Ishikawa (cell line): ENCODE data around the gene SPINK4.

Source experiments
- CEBPB ChIP-seq: IDR thresholded peaks from 2 replicates; pipeline ENCODE4 v1.6.1; 2012
- CREB1 ChIP-seq: IDR thresholded peaks from 2 replicates; pipeline ENCODE4 v1.6.1; 2012; ENCODE audit warnings: low read depth
- EGR1 ChIP-seq: IDR thresholded peaks from 2 replicates; pipeline ENCODE4 v1.6.1; 2012
- EP300 ChIP-seq: IDR thresholded peaks from 2 replicates; pipeline ENCODE4 v1.6.1; 2012; ENCODE audit warnings: borderline replicate concordance
- FOXM1 ChIP-seq: IDR thresholded peaks from 2 replicates; pipeline ENCODE4 v1.6.1; 2012; ENCODE audit warnings: low read depth, borderline replicate concordance
- NFIC ChIP-seq: IDR thresholded peaks from 2 replicates; pipeline ENCODE4 v1.6.1; 2012
- RAD21 ChIP-seq: IDR thresholded peaks from 2 replicates; pipeline ENCODE4 v1.6.1; 2012; ENCODE audit warnings: low read depth
- TAF1 ChIP-seq: IDR thresholded peaks from 2 replicates; pipeline ENCODE4 v1.6.1; 2012; ENCODE audit warnings: low read depth, mild to moderate bottlenecking
- TCF12 ChIP-seq: IDR thresholded peaks from 2 replicates; pipeline ENCODE4 v1.6.1; 2012; ENCODE audit warnings: low read depth
- TEAD4 ChIP-seq: IDR thresholded peaks from 2 replicates; pipeline ENCODE4 v1.6.1; 2012
- YY1 ChIP-seq: IDR thresholded peaks from 2 replicates; pipeline ENCODE4 v1.6.1; 2012; ENCODE audit warnings: low read depth
- ZBTB7A ChIP-seq: IDR thresholded peaks from 2 replicates; pipeline ENCODE4 v1.6.1; 2012; ENCODE audit warnings: low read depth
- TF ChIP-seq, protein P1 (sequence below): IDR thresholded peaks from 2 replicates; pipeline ENCODE4 v1.6.1; 2012; ENCODE audit warnings: low read depth, mild to moderate bottlenecking
- TF ChIP-seq, protein P2 (sequence below): IDR thresholded peaks from 2 replicates; pipeline ENCODE4 v1.6.1; 2012
- TF ChIP-seq, protein P3 (sequence below): IDR thresholded peaks from 2 replicates; pipeline ENCODE4 v1.6.1; 2012

Gene SPINK4

DNA sequence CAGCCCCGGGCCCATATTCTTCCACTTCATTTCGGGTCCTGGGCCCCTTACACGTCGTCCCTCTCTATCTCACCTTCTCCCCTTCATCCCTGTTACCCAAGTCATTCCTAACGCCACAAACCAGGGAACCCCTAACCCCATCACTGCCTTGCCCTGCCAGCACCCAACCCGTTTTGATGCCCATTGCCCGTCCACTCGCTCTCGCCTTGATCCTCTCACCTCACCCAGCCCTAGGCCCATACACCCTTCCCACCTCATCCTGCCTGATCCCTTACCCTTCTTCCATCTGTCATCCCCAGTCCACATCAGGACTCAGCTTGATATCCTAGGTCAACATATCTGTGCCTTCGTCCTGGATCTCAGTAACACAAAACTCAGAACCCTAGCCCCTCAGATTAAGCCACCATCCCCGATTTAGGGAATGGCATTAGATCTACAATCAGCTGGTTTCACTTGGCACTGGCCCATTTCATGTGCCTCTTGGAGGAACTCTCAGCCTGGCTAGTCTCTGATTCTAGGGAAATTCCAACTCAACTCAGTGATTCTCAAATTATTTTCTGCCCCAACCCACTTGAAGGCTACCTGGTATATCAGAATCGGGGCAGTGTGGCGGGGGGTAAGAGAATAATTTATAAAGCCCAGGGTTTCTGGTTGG lies 25.4 kb downstream of the SPINK4 start:
- TF ChIP-seq, protein P1, sequence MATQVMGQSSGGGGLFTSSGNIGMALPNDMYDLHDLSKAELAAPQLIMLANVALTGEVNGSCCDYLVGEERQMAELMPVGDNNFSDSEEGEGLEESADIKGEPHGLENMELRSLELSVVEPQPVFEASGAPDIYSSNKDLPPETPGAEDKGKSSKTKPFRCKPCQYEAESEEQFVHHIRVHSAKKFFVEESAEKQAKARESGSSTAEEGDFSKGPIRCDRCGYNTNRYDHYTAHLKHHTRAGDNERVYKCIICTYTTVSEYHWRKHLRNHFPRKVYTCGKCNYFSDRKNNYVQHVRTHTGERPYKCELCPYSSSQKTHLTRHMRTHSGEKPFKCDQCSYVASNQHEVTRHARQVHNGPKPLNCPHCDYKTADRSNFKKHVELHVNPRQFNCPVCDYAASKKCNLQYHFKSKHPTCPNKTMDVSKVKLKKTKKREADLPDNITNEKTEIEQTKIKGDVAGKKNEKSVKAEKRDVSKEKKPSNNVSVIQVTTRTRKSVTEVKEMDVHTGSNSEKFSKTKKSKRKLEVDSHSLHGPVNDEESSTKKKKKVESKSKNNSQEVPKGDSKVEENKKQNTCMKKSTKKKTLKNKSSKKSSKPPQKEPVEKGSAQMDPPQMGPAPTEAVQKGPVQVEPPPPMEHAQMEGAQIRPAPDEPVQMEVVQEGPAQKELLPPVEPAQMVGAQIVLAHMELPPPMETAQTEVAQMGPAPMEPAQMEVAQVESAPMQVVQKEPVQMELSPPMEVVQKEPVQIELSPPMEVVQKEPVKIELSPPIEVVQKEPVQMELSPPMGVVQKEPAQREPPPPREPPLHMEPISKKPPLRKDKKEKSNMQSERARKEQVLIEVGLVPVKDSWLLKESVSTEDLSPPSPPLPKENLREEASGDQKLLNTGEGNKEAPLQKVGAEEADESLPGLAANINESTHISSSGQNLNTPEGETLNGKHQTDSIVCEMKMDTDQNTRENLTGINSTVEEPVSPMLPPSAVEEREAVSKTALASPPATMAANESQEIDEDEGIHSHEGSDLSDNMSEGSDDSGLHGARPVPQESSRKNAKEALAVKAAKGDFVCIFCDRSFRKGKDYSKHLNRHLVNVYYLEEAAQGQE: no peak
- TF ChIP-seq RAD21 (no peak), ZBTB7A (no peak), YY1 (no peak), EP300 (no peak), TCF12 (no peak)

DNA sequence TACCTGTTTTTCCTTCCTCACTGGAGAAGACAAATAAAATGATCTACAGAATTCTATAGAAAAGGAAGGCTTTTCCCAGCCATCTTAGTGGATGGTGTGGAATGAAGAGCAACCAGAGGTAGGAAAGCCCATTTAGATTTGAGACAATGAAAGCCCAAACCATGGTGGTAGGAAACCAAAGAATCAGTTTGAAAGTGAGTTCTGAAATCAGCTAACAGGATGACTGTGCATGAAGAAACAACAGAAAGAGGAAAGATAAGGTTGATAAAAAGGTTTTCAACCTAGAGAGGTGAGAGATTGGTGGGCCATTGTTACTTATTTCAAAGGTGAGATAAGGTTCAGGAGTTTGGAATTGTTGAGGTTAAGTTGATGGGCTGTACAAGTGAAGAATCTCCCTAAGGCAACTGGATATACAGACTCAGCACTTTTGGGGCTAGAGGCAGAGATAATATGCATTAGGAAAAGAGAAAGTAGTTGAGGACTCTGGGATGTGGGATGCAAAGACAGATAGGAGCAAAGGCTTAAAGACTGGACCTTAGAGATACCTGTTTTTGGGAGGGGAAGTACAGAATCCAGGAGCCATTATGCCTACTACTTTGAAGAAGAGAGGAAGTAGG lies 27.3 kb downstream of the SPINK4 start:
- no peak for TF ChIP-seq TCF12
- TF ChIP-seq ZBTB7A: no peak
- no peak for TF ChIP-seq EGR1
- no peak for TF ChIP-seq TEAD4
- TF ChIP-seq YY1: no peak
- no peak for TF ChIP-seq FOXM1
- TF ChIP-seq CEBPB: no peak
- TF ChIP-seq EP300: no peak
- TF ChIP-seq RAD21: no peak
- TF ChIP-seq CREB1: no peak
- TF ChIP-seq NFIC: no peak
- TF ChIP-seq, protein P2, sequence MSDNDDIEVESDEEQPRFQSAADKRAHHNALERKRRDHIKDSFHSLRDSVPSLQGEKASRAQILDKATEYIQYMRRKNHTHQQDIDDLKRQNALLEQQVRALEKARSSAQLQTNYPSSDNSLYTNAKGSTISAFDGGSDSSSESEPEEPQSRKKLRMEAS: no peak
- TF ChIP-seq TAF1: no peak

DNA sequence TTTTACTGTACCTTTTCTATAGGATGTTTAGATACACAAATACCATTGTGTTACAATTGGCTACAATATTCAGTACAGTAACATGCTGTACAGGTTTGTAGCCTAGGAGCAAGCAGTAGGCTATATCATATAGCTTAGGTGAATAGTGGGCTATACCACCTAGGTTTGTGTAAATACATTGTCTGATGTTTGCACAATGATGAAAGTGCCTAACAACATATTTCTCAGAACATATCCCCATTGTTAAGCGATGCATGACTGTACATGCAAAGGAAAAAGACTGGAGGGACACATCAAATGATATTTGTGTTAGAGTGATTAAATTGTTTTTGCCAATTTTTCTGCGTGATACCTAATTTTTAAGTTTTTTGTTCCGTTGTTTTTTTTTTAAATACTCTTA lies 30.2 kb downstream of the SPINK4 start:
- no peak for TF ChIP-seq ZBTB7A
- TF ChIP-seq EGR1: no peak
- TF ChIP-seq RAD21: no peak
- TF ChIP-seq CREB1: no peak
- TF ChIP-seq FOXM1: no peak
- TF ChIP-seq CEBPB: no peak
- no peak for TF ChIP-seq NFIC
- TF ChIP-seq, protein P1: no peak

DNA sequence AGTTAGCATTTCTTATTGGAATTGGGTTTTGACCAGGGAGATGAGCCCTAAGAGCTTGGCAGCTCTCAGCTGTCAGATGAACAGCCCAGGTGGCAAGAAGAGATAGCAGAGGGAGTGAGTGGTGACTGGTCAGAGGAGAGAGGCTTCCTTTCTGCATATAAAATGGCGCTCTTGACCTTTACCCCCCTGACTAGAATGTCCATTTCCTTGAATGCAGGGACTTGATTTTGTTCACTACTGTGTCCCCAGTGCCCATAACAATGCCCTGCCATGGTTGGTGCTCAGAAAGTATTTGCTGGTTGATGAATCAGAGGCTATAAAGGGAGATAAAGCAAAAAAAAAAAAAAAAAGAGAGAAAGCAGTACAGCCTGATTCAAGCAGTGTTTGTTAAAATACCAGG lies 32.1 kb downstream of the SPINK4 start:
- TF ChIP-seq EGR1 (no peak), TEAD4 (no peak), TCF12 (no peak), ZBTB7A (no peak), TAF1 (no peak), YY1 (peak; percentile 37; the same call in 1 of the 2 replicates)
- TF ChIP-seq, protein P3, sequence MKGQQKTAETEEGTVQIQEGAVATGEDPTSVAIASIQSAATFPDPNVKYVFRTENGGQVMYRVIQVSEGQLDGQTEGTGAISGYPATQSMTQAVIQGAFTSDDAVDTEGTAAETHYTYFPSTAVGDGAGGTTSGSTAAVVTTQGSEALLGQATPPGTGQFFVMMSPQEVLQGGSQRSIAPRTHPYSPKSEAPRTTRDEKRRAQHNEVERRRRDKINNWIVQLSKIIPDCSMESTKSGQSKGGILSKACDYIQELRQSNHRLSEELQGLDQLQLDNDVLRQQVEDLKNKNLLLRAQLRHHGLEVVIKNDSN: no peak
- TF ChIP-seq, protein P2: no peak

DNA sequence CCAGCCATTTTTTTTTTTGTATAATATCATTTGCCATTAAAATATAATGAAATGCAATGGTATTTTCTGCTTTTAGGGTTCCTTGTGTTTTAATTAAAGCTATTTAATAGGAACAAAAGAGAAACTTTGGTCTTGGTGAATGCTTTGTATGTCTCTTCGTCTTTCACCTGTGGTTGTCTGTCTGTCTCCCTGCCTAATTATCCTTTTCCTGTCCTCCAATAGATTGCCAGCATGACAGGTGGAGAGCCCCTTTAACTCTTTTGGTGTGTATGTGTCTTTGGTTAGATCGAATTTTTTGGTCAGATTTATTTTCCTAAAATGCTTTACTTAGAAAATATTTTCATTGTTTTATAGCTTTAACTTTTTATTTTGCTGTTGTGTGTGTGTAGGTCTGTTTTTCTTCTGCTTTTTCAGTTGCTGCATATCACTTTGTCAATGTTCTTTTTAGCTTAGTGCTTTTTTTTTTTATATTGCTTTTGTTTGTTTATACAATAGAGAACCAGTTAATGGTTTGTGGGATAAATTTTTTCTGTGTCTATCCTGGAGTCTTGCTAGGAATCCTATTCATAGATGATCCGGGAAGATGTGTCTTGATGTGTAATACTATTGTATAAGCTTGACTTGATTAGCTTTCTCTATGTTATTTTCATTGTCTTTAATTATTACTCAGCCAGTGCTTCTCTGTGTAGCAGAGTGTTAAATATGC lies 33.5 kb downstream of the SPINK4 start:
- TF ChIP-seq CEBPB: no peak

DNA sequence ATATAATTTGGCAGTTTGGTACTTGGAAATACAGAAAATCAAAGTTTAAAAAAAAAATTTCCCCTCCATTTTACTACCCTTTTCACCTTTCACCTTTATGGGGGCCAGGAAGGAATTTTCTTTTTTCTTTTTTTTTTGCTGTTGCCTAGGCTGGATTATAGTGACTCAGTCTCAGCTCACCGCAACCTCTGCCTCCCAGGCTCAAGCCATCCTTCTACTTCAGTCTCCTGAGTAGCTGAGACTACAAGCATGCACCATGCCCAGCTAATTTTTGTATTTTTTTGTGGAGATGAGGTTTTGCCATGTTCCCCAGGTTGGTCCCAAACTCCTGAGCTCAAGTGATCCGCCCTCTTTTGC lies 34.0 kb downstream of the SPINK4 start:
- TF ChIP-seq, protein P1: no peak
- TF ChIP-seq TAF1 (no peak), EGR1 (no peak), YY1 (no peak), NFIC (no peak)
